GM19193 (cell line): ENCODE results near the gene LTA.

Source experiments
- POLR2A ChIP-seq: IDR thresholded peaks from 4 replicates; pipeline ENCODE4 v1.6.1; 2011; ENCODE audit not compliant: insufficient read depth, insufficient read length; ENCODE audit errors: extremely low read depth

The LTA gene

GRCh38 chr6:31577579-31577966 lies 5.5 kb downstream of the LTA start:
- no peak for TF ChIP-seq POLR2A

DNA sequence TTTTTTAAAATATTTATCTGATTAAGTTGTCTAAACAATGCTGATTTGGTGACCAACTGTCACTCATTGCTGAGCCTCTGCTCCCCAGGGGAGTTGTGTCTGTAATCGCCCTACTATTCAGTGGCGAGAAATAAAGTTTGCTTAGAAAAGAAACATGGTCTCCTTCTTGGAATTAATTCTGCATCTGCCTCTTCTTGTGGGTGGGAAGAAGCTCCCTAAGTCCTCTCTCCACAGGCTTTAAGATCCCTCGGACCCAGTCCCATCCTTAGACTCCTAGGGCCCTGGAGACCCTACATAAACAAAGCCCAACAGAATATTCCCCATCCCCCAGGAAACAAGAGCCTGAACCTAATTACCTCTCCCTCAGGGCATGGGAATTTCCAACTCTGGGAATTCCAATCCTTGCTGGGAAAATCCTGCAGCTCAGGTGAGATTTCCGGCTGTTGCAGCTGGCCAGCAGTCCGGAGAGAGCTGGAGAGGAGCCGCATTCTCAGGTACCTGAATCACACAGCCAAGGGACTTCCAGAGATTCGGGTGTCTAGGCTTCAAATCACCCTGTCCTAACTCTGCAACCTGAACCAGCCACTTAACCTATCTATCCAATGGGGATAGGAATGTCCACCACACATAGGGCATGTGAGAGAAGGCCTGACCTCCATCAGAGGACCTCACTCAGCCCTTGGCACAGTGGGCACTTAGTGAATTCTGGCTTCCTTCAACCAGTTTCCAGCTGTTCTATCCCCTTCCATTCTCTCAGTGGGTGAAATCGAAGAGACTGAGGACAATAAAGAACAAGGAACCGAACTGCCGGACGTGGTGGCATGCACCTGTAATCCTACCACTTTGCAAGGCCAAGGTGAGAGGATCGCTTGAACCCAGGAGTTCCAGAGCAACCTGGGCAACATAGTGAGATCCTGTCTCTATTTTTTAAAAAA lies 6.4 kb downstream of the LTA start:
- TF ChIP-seq POLR2A: peak; percentile 45

- no peak for TF ChIP-seq POLR2A
Observed at GRCh38 chr6:31579119-31579505, 7.0 kb downstream of the LTA start.

DNA sequence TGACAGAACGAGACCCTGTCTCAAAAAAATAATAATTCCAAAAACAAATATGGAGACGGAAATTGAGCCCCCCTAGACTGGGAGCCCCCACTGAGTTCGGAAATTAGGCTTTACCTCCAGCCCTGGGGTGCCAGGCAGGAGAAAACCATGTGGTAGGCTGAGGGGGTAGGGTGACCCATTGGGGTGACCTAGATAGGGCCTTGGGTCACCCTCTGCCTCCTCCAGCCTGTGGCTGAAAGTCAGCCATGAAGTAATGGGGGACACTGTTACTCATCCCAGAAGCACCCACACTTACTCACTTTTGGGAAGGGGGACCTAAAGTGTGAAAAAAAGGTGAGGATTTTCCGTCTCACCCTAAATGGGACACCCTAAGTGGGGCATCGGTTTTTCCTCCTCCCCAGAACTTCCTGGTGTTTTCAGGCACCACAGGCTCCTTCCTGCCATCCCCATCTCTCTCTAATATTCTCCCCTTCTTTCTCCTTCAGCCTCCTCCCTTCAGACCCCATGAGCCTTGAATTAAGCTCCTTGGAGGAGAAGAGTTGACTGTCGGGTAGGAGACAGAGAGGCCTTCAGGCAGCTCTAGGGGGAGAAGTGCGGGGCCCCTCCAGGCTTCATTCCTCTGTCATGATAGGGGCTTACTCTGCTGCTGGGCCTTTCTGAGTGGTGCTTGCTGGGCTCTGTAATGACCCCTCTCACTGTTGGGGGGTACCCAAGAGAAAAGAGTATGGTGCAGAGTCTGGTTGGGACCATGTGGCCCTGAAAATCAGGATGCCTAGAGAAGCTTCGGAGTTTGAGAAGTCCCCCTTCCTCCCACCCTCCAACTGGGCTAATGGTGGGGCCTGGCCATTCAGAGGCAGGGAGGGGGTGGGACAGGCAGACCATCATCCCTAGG lies 7.7 kb downstream of the LTA start:
- TF ChIP-seq POLR2A: peak; percentile 34

- no peak for TF ChIP-seq POLR2A
Observed at GRCh38 chr6:31580438-31580740, 8.3 kb downstream of the LTA start.

GRCh38 chr6:31580807-31581433 lies 8.8 kb downstream of the LTA start:
- TF ChIP-seq POLR2A: peak; percentile 74

GRCh38 chr6:31581434-31582229 lies 9.5 kb downstream of the LTA start:
- TF ChIP-seq POLR2A: no peak

DNA sequence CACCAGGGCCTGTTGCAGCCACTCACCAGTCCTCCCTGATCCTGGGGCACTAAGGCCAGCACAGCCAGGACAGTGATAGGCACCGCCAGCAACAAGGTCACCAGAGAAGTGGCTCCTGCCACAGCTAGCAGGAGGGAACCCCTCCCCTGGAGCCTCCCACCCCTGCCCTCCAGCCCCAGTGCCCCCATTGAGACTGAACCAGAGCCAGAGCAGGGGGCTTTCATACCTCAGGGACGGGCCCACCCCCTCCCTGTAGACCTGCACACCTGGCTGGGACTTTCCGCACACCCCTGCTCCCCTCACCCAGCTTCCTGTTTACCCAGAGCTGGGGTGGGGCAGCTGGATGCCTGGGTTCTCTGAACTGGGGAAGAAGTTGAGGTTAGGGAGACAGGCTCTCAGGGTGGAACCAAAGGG lies 10.1 kb downstream of the LTA start, which contains the start of gene LTB:
LTB (minus strand) TSS at position 195 of the 414 bp plus-strand sequence; CDS start at position 188, 7 bp downstream.
- peak; percentile 60 for TF ChIP-seq POLR2A

GRCh38 chr6:31585491-31585890 lies 13.4 kb downstream of the LTA start:
- no peak for TF ChIP-seq POLR2A

- no peak for TF ChIP-seq POLR2A
Observed at GRCh38 chr6:31586008-31586407, 13.9 kb downstream of the LTA start, which contains the start of gene LST1. Gene LST1 (plus strand): TSS chr6:31586277. CDS start chr6:31587300, 1,023 bp downstream.

DNA sequence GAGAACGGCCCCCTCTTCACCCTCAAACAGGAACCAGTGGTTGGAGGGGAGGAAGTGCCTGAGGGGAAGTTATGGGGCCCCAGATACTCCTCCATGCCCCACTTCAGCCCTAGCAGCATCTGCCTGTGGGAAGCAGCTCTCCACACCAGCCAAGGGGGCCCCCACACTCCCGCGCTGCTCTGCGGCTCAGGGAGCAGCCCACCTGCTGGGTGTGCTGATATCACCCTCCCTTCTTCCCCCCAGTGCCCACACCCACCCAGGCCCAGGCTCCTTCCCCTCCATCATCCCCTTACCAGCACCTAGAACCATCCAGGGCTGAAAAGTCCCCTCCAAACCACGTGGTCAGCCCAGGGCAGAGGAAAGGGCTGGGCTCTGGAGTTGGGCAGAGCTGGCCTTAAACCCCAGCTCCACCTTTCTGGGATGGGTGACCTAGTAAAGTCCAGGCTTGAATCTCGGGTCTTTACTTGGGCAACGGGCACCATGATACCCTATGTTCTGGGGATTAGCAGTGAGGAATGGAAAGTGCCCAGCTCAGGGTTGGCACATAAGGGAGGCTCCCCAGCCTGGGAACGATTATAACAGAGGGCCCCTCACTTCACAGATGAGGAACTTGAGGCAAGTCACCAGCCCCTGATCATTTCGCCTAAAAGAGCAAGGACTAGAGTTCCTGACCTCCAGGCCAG lies 14.7 kb downstream of the LTA start:
- TF ChIP-seq POLR2A: no peak

DNA sequence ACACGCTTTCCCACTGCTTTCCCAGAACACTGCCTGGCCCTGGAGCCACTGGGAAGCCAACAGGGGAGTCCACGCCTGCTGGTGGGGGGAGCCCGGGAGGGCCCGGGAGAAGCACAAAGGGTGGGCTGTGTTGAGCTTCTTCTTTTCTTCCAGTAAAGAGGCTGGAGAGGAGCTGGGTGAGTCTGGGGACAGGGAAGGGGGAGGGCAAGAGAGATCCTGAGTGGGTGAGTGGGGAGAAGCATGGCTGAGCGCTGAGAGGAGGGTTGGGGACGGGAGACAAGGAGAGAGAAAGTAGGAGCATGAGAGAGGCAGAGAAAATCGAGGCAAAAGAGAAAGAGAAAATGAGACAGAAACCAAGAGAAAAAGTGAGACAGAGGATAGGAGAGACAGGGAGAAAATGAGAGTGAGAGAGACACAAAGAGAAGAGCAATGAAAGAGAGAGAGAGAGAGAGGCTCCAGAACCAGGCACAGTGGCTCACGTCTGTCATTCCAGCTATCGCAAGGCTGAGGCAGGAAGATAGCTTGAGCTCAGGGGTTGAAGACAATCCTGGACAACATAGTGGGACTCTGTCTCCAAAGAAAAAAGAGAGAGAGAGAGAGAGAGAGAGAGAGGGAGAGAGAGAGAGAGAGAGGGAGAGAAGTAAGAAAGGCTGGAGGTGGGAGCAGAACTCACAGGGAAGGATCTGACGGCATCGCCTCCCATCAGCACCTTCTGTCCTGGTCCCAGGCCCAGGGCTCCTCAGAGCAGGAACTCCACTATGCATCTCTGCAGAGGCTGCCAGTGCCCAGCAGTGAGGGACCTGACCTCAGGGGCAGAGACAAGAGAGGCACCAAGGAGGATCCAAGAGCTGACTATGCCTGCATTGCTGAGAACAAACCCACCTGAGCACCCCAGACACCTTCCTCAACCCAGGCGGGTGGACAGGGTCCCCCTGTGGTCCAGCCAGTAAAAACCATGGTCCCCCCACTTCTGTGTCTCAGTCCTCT lies 16.0 kb downstream of the LTA start:
- no peak for TF ChIP-seq POLR2A
